ENCODE measurements around the gene RALGPS2.

DNA sequence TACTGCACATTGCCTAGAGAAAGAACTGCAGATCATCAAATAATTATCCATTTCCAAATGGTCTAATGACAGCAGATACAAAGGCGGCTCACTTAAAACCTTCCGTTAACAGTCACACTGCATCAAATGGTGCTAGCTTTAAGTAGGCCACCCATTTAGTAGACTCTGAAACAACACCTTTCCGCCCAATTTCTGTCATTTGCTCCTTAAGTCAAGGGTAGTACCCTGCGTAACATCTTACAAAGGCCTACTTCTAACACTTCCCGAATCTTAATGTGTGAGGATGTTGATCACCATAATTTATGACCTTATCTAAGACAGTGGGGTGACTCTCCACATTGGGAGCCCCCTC is 692 bp upstream of the RALGPS2 start:
- TF ChIP-seq, protein P1, sequence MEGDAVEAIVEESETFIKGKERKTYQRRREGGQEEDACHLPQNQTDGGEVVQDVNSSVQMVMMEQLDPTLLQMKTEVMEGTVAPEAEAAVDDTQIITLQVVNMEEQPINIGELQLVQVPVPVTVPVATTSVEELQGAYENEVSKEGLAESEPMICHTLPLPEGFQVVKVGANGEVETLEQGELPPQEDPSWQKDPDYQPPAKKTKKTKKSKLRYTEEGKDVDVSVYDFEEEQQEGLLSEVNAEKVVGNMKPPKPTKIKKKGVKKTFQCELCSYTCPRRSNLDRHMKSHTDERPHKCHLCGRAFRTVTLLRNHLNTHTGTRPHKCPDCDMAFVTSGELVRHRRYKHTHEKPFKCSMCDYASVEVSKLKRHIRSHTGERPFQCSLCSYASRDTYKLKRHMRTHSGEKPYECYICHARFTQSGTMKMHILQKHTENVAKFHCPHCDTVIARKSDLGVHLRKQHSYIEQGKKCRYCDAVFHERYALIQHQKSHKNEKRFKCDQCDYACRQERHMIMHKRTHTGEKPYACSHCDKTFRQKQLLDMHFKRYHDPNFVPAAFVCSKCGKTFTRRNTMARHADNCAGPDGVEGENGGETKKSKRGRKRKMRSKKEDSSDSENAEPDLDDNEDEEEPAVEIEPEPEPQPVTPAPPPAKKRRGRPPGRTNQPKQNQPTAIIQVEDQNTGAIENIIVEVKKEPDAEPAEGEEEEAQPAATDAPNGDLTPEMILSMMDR (conservative IDR thresholded peaks at IDR 0.05; ENCODE audit: low read depth, low read length): no peak
- no peak for TF ChIP-seq EZH2 (IDR thresholded peaks at IDR 0.05; ENCODE audit: low read length, unreplicated experiment)

Measured in PC-3 (cell line).